VCaP (cell line): ENCODE measurements around the gene SLC9A9.

Source experiments
- H3K27ac ChIP-seq: fragments of 450-650 bp; 2 replicates; pipeline ENCODE4 v1.5.1; 2017
- CTCF ChIP-seq: fragments of 450-650 bp; conservative IDR thresholded peaks from 2 replicates; pipeline ENCODE4 v1.5.1; 2017; ENCODE audit warnings: mild to moderate bottlenecking, moderate library complexity

The SLC9A9 gene

GRCh38 chr3:143402602-143403001 is 445.7 kb downstream of the SLC9A9 start:
- H3K27ac ChIP-seq, result no peak overlapping the region

GRCh38 chr3:143396790-143397189 is 451.5 kb downstream of the SLC9A9 start:
- TF ChIP-seq CTCF, result no peak
- H3K27ac ChIP-seq, result peak overlapping the region; percentile 24; the same call in 1 of the 2 replicates

More at GRCh38 chr3:143402602-143403001, 445.7 kb downstream of the SLC9A9 start:
- no peak for TF ChIP-seq CTCF

GRCh38 chr3:143389388-143389787 is 458.9 kb downstream of the SLC9A9 start:
- no peak overlapping the region for H3K27ac ChIP-seq
- TF ChIP-seq CTCF, result no peak

GRCh38 chr3:143387425-143387824 is 460.8 kb downstream of the SLC9A9 start:
- TF ChIP-seq CTCF, result no peak
- no peak overlapping the region for H3K27ac ChIP-seq

GRCh38 chr3:143384076-143384475 is 464.2 kb downstream of the SLC9A9 start:
- no peak overlapping the region for H3K27ac ChIP-seq

GRCh38 chr3:143383421-143383820 is 464.8 kb downstream of the SLC9A9 start:
- H3K27ac ChIP-seq, result no peak overlapping the region
- TF ChIP-seq CTCF, result no peak

More at GRCh38 chr3:143384076-143384475, 464.2 kb downstream of the SLC9A9 start:
- no peak for TF ChIP-seq CTCF

GRCh38 chr3:143382816-143383215 is 465.5 kb downstream of the SLC9A9 start:
- TF ChIP-seq CTCF, result no peak
- H3K27ac ChIP-seq, result no peak overlapping the region

- TF ChIP-seq CTCF, result no peak
- no peak overlapping the region for H3K27ac ChIP-seq
Observed at GRCh38 chr3:143380449-143380848, 467.8 kb downstream of the SLC9A9 start.
